Urinary bladder (tissue), 4 donors: ENCODE measurements around the gene DDA1. TPM values are rescaled to one million over a fixed set of nuclear protein-coding genes. Genes with fewer than 3 reads are reported as not detected.

ENCODE experiments used
- DNase-seq: peaks from one replicate; pipeline ENCODE4 v3.0.0-alpha.2; 2015; ENCODE audit errors: extremely low spot score
- H3K27ac ChIP-seq: one replicate; pipeline ENCODE4 v1.5.1; 2013; ENCODE audit warnings: low read depth, mild to moderate bottlenecking, moderate library complexity
- H3K36me3 ChIP-seq: one replicate; pipeline ENCODE4 v1.6.1; 2013; ENCODE audit warnings: mild to moderate bottlenecking, moderate library complexity; ENCODE audit not compliant: insufficient read depth
- H3K4me1 ChIP-seq: one replicate; pipeline ENCODE4 v1.6.1; 2013; ENCODE audit warnings: mild to moderate bottlenecking, moderate library complexity; ENCODE audit not compliant: insufficient read depth
- H3K4me3 ChIP-seq: one replicate; pipeline ENCODE4 v1.5.1; 2013; ENCODE audit warnings: low read depth, low read length
- WGBS: extraction: QIAGEN DNeasy Blood & Tissue Kit; methylation state at CpG from one replicate; pipeline ENCODE4 v1.1.7; 2013; 5-methylcytosine and 5-hydroxymethylcytosine counted together
- polyA plus RNA-seq: library from polyadenylated mRNA; stranded (reverse); fragments of 200-250 nt; gene quantifications from one replicate; pipeline ENCODE4 v1.2.3, GENCODE V29; 2013
- total RNA-seq: library from RNA; depleted of rRNA; stranded (reverse); fragments of >200 nt; gene quantifications from one replicate; pipeline ENCODE4 v1.2.3, GENCODE V29; 2014
- donor health status: healthy with polysubstance abuse.
- donor health status: healthy.

The DDA1 gene
- total and polyA plus RNA-seq, 2 donors = 8.0 to 66.1 TPM

GRCh38 chr19:17325133-17325532 is 15.8 kb downstream of the DDA1 start:
- Histone ChIP-seq H3K27ac (no peak overlapping the region), H3K4me1 (peaks cover 2% of the 10 kb centered on the region), H3K36me3 (peaks cover 5% of the 10 kb centered on the region), H3K4me3 (no peak overlapping the region)
- 97% methylated on average over 20 of the region's 20 CpGs for WGBS
- no peak for DNase-seq

GRCh38 chr19:17325881-17326594 is 16.7 kb downstream of the DDA1 start:
- no peak overlapping the region for H3K4me3 ChIP-seq
- no peak overlapping the region for H3K27ac ChIP-seq
- peaks cover 2% of the 10 kb centered on the region for H3K4me1 ChIP-seq
- peaks cover 5% of the 10 kb centered on the region for H3K36me3 ChIP-seq
- no peak for DNase-seq
- 88% methylated on average over 17 of the region's 17 CpGs for WGBS

GRCh38 chr19:17326595-17326966 is 17.2 kb downstream of the DDA1 start:
- H3K4me1 ChIP-seq = peaks cover 2% of the 10 kb centered on the region
- H3K4me3 ChIP-seq = no peak overlapping the region
- peaks cover 3% of the 10 kb centered on the region for H3K36me3 ChIP-seq
- no peak for DNase-seq
- no peak overlapping the region for H3K27ac ChIP-seq
- WGBS = 80% methylated on average over 11 of the region's 11 CpGs

- WGBS = 89% methylated on average over 27 of the region's 27 CpGs
- peaks cover 2% of the 10 kb centered on the region for H3K4me1 ChIP-seq
- no peaks in the 10 kb centered on the region for H3K36me3 ChIP-seq
- no peak overlapping the region for H3K4me3 ChIP-seq
- no peak overlapping the region for H3K27ac ChIP-seq
- no peak for DNase-seq
Observed at GRCh38 chr19:17327068-17327653, 17.8 kb downstream of the DDA1 start.

DNA sequence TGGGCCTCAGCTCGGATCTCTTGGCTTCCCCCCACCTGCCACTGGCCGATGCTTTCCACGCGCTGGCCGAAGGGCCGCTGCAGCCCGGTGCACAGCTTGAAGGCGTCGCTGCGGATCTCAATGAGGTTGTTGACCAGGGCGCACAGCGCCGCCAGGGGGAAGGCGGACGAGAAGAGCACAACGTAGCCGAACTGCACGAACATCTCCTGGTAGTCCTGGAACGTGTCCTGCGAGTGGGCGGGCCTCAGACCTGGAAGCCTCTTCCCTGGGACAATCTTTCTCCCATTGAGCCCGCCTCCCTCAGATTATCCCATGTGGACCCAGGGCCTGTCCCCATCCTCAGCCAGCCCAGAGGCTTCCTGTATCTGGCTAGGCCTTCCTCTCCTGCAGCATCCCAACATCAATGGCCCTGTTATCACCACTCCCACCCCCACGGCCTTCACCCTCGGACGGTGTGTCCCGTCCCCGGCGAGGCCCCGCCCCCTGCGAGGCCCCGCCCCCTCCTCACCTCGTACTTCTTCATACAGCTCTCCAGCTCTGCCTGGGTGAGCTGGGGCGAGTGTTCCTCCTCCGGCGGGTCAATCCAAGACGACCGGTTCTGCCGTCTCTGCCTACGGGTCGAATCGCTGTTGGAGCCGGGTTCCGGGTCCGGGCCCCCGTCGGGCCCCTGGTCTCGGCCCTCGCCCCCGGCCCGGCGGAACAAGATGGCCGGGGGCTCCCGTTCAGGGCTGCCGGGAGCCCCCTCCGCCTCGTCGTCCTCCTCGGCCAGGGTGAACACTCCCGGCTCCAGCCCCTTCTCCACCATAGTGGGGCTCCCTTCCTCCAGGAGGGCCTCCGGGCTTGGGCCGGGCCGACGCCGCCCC is 18.5 kb downstream of the DDA1 start:
- Histone ChIP-seq H3K36me3 (no peaks in the 10 kb centered on the region), H3K27ac (no peak overlapping the region), H3K4me3 (peak overlapping the region; percentile 30), H3K4me1 (peaks cover 2% of the 10 kb centered on the region)
- WGBS = 26% methylated on average over 64 of the region's 64 CpGs
- peak; percentile 52 for DNase-seq

DNA sequence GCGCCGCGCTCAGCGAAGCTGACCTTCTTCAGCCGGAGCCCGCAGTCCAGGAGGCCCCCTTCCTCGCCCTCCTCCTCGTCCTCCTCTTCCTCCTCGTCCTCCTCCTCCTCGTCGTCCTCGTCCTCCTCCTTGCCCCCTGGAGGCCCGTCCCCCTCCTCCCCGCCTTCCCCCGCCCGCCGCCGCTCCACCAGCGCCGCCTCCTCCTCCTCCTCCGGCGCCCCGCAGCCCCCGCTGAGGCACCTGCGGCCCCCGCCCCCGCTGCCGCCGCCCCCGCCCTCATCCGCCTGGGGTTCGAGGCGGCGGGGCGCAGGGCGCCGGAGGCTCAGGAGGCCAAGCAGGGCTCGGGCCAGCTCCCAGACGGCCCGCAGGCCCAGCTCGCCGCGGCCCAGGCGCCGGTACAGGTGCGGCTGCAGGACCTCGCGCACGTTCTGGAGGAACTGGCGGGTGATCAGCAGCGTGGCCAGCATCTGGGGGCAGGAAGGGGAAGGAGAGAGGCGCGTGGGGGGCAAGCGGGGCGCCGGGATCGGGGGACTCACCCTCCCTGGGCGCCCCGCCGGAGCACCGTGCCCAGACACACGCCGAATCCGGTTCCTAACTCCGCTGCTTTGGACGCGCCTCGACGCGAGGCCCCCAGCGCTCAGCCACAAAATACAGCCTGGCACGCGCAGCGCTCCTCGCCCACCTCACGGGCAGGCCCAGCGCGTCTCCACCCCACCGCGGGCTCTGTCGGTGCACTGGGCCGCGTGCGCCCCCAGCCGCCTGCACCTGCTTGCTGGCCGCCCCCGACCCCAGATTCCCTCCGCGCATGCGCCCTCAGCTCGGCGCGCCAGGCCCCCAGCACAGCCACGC is 19.4 kb downstream of the DDA1 start:
- 12% methylated on average over 93 of the region's 94 CpGs for WGBS
- Histone ChIP-seq H3K36me3 (no peaks in the 10 kb centered on the region), H3K4me1 (peaks cover 1% of the 10 kb centered on the region), H3K4me3 (peak overlapping the region; percentile 30), H3K27ac (peak overlapping the region; percentile 12)
- DNase-seq = no peak

DNA sequence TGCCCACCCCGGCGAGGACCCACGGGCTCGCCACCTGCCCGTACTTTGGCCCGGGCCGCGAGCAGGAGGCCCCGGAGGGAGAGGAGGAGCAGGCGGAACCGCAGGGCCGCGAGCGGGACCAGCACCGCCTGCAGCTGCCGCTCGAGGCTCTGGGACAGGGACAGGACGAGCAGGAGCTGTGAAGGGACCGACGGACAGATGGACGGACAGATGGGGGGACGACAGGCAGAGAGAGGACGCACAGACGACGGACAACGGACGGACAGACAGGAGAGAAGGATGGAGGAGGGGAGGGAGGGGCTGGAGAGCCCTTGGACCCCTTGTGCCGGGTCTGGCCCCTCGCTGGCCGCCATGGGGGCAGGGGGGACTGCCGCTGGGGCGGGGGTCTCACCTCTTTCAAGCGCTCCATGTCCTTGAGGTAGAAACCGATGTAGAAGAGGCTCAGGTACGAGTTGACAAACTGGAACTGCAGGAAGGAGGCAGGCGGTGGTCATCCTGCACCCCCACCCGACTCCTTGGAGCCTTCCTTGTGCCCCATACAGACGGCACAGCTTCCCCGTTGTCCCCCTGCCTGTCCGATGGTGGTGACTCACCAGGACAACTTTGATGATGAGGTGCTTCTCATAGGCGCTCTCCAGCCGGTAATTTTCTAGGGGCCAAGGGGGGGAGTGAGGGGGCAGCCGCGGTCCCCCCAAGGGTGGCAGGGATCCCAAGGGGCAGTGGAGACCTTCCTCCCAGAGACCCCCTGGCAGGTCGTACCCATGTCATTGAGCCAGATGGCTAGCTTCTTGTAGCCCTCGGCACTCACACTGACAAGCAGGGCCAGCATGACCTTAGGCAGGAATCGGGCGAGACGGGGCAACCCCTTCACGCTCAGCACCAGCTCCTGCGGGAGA is 20.3 kb downstream of the DDA1 start:
- Histone ChIP-seq H3K36me3 (no peaks in the 10 kb centered on the region), H3K27ac (no peak overlapping the region), H3K4me3 (peak overlapping the region; percentile 30), H3K4me1 (no peaks in the 10 kb centered on the region)
- no peak for DNase-seq
- WGBS = 62% methylated on average over 51 of the region's 51 CpGs

DNA sequence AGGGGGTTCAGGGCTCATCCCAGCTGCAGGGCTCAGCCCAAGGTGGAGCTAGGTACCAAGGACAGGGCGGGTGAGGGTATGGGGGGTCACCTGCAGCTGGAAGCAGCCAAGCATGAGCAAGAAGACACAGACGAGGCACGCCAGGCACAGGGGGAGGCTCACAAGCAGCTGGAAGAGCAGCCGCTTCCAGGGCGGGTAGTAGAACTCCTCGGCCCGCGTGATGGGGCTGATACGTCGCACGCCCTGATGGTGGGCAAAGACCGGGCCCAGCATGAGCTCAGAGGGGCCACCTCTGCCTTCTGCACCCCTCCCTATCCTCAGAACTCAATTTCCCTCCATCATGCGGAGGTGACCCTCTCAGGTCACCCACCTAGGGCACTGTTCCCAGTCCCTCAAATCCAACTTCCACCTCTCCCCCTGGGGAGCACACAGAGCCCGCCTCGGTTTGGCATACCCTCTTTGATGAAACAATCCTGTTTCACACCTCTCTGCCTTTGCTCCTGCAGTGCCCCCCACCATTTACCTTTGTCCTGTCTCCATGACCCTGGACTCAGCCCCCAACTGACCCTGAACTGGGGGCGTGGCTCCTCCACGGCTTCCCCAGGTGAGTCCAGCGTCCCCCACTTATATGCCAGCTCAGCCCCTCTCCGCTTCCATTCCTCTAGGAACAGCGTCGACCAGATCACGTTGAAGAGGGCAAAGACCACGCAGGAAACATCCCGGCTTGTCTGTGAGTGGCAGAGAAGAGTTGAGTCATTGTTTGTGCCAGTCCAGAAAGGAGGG is 21.1 kb downstream of the DDA1 start:
- DNase-seq = no peak
- Histone ChIP-seq H3K4me1 (no peaks in the 10 kb centered on the region), H3K4me3 (no peak overlapping the region), H3K27ac (no peak overlapping the region), H3K36me3 (no peaks in the 10 kb centered on the region)
- WGBS = 96% methylated on average over 24 of the region's 24 CpGs

GRCh38 chr19:17331045-17331558 is 21.7 kb downstream of the DDA1 start:
- Histone ChIP-seq H3K4me1 (no peaks in the 10 kb centered on the region), H3K4me3 (no peak overlapping the region), H3K27ac (no peak overlapping the region), H3K36me3 (no peaks in the 10 kb centered on the region)
- WGBS = 87% methylated on average over 13 of the region's 13 CpGs
- DNase-seq = no peak

- H3K4me1 ChIP-seq = no peaks in the 10 kb centered on the region
- no peak overlapping the region for H3K27ac ChIP-seq
- no peak for DNase-seq
- WGBS = 92% methylated on average over 8 of the region's 8 CpGs
- H3K4me3 ChIP-seq = no peak overlapping the region
- H3K36me3 ChIP-seq = no peaks in the 10 kb centered on the region
Observed at GRCh38 chr19:17332360-17332676, 23.0 kb downstream of the DDA1 start.

DNA sequence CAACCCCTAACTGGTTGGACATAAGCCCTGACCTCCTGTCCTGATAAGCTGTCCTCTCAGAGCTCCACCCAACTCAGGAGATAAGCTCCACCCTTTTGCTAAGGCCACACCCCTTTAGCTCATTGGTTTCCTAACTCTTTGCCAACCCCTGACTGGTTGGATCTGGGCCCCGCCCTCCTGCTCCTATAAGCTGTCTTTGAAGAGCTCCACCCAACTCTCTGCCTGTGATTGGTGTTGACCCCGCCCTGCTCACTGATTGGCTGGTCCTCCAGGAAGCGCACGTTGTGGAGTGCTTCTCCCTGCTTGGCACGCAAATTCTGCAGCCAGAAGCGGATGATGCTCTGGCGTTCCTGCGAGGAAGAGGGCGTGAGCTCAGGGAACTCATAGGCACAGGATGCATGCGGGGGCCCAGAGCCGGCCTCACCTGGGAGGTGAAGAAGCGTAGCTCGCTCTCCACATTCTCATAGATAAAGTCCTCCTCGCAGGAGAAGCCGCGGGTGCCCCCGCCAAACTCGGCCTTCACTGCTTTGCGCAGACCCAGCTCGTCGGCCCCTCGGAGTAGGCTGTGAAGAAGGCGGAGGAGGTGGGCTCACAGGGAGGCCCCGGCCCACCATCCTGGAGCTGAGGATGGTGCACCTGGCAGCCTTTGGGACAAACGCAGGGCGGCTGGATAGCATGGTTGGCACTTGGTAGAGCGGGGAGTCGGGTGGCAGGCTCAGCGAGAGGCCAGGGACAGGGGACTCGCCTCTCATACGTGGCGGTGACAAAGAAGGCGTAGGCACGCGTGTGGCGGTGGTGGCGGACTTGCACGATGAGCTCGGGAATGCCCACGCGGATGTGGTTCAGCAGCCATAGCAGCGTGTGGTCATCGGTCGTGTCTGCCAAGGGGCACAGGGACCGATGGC is 23.6 kb downstream of the DDA1 start:
- Histone ChIP-seq H3K27ac (no peak overlapping the region), H3K4me1 (no peaks in the 10 kb centered on the region), H3K4me3 (no peak overlapping the region), H3K36me3 (no peaks in the 10 kb centered on the region)
- DNase-seq = no peak
- WGBS = 97% methylated on average over 45 of the region's 45 CpGs
